ENCODE data around the gene CAMK2G.

GRCh38 chr10:73810735-73811465 is 63.5 kb downstream of the CAMK2G start:
- TF ChIP-seq CTCF (conservative IDR thresholded peaks at IDR 0.05 in 1 of 2, IDR thresholded peaks at IDR 0.05 in 1 of 2; ENCODE audit: extremely low read depth in 1 of 2, insufficient read depth in 1 of 2, low read depth in 1 of 2, low read length in 2 of 2) (no peak), EZH2 (IDR thresholded peaks at IDR 0.05; ENCODE audit: borderline replicate concordance, low read length) (no peak)
